ENCODE measurements around the gene MRPS10.
"Not testable (repeated sequence)": the region's sequence is repeated elsewhere in the genome, so short reads cannot be mapped to it uniquely, and the experiment has no call there.

The MRPS10 gene

GRCh38 chr6:42184475-42184874 lies 33.2 kb downstream of the MRPS10 start:
- Mint-ChIP-seq H3K4me1 (peaks cover 6% of the 10 kb centered on the region), H3K36me3 (peaks cover 18% of the 10 kb centered on the region), H3K9me3 (no peaks in the 10 kb centered on the region), H3K27ac (no peak overlapping the region), H3K4me3 (no peak overlapping the region), H3K27me3 (peaks cover 6% of the 10 kb centered on the region)
- ATAC-seq = no peak

- no peak for ATAC-seq
- H3K4me3 Mint-ChIP-seq = no peak overlapping the region
- no peaks in the 10 kb centered on the region for H3K9me3 Mint-ChIP-seq
- H3K27me3 Mint-ChIP-seq = peaks cover 26% of the 10 kb centered on the region
- no peak overlapping the region for H3K27ac Mint-ChIP-seq
- H3K4me1 Mint-ChIP-seq = peaks cover 21% of the 10 kb centered on the region
- peaks cover 10% of the 10 kb centered on the region for H3K36me3 Mint-ChIP-seq
Measured at GRCh38 chr6:42182101-42182500, 35.6 kb downstream of the MRPS10 start.

DNA sequence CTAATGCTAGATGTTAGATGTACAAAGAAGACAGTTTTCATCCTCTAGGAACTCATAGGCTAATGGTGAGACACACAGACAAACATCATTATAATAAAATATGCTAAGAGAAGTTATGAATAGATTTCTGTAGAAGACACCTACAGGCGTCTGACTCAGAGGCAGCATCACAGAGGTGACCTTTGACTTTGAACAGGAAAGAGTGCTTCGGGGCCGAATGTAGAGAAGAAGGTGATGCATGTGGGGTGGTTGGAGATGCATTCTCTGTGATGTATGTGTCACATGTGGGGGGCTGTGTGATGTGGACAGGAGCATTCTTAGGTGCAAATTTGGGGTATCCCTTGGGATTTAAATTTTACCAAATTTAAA lies 37.7 kb downstream of the MRPS10 start:
- Mint-ChIP-seq H3K36me3 (peaks cover 10% of the 10 kb centered on the region), H3K9me3 (no peaks in the 10 kb centered on the region), H3K27ac (no peak overlapping the region), H3K4me3 (no peak overlapping the region), H3K27me3 (peaks cover 26% of the 10 kb centered on the region), H3K4me1 (peaks cover 21% of the 10 kb centered on the region)
- ATAC-seq = no peak

GRCh38 chr6:42179261-42179944 lies 38.3 kb downstream of the MRPS10 start:
- Mint-ChIP-seq H3K4me1 (peaks cover 21% of the 10 kb centered on the region), H3K9me3 (no peaks in the 10 kb centered on the region), H3K27ac (no peak overlapping the region), H3K36me3 (peaks cover 6% of the 10 kb centered on the region), H3K4me3 (no peak overlapping the region), H3K27me3 (peaks cover 26% of the 10 kb centered on the region)
- no peak for ATAC-seq

- Mint-ChIP-seq H3K36me3 (peaks cover 3% of the 10 kb centered on the region), H3K4me3 (no peak overlapping the region), H3K9me3 (no peaks in the 10 kb centered on the region), H3K4me1 (peaks cover 21% of the 10 kb centered on the region), H3K27ac (no peak overlapping the region), H3K27me3 (peaks cover 26% of the 10 kb centered on the region)
- ATAC-seq = no peak
Measured at GRCh38 chr6:42177514-42178364, 39.9 kb downstream of the MRPS10 start.

DNA sequence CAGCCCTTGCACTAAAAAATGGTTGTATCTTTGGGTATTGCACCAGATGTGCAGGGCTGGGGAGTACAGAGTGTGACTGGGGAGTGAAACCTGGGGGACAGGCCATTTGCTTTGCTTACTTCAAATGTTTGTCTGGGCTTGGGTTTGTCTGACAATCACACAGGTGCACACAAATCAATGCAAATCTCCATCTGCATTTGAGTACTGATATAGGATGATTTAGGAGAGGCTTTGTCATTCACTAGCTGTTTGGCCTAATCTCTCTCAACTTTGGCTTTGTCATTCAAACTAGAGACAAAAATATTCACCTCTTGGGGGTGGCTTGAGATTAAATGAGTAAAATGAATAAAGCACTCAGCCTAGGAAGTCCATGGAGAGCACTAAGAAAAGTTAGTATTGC lies 40.7 kb downstream of the MRPS10 start:
- peaks cover 21% of the 10 kb centered on the region for H3K4me1 Mint-ChIP-seq
- no peaks in the 10 kb centered on the region for H3K36me3 Mint-ChIP-seq
- ATAC-seq = no peak
- no peak overlapping the region for H3K27ac Mint-ChIP-seq
- peaks cover 26% of the 10 kb centered on the region for H3K27me3 Mint-ChIP-seq
- H3K9me3 Mint-ChIP-seq = no peaks in the 10 kb centered on the region
- no peak overlapping the region for H3K4me3 Mint-ChIP-seq

DNA sequence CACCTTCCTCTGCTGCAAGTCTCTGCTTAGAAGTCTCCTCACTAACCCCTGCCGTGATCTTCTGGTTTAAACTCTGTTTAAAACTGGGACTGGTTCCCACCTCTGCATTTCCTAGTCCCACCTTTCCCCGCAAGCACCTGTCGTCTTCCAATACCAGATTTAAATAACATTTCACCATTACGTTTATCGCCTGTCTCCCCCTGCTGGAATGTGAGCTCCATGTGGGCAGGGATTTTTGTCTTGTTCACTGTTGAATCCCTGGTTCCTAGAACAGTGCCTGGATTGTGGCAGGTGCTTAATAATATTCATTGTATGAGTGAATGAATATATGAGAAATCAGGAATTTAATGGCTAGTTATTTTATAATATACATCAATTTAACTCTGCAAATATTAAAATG lies 41.8 kb downstream of the MRPS10 start:
- no peak overlapping the region for H3K4me3 Mint-ChIP-seq
- peaks cover 26% of the 10 kb centered on the region for H3K27me3 Mint-ChIP-seq
- peaks cover 21% of the 10 kb centered on the region for H3K4me1 Mint-ChIP-seq
- H3K36me3 Mint-ChIP-seq = no peaks in the 10 kb centered on the region
- no peak for ATAC-seq
- H3K9me3 Mint-ChIP-seq = no peaks in the 10 kb centered on the region
- no peak overlapping the region for H3K27ac Mint-ChIP-seq

DNA sequence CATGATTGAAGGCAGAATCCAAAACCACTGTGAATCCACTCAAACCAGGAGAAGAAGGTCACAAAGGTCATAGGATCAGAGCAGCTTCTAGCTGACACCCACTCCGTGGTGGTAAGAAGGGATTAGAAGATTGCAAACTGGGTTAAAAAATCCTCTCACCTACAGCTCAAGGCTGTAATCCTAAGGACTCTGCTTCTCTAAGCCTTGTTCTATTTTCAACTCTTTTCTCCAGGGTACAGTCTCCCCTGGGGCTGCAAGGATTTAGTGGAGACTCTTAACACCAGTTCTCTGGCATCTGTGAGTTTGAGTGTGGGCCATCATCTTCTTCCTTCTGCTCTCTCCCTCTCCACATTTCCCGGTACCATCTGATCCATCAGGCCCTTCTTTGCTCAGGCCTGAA lies 44.6 kb downstream of the MRPS10 start, which contains the start of gene GUCA1A:
TSS of gene GUCA1A (plus strand) at position 264 of the 400 bp plus-strand sequence. CDS start 250 bp downstream, outside the sequence.
- peaks cover 6% of the 10 kb centered on the region for H3K4me1 Mint-ChIP-seq
- no peak within 1 kb of the TSS for H3K27ac Mint-ChIP-seq

DNA sequence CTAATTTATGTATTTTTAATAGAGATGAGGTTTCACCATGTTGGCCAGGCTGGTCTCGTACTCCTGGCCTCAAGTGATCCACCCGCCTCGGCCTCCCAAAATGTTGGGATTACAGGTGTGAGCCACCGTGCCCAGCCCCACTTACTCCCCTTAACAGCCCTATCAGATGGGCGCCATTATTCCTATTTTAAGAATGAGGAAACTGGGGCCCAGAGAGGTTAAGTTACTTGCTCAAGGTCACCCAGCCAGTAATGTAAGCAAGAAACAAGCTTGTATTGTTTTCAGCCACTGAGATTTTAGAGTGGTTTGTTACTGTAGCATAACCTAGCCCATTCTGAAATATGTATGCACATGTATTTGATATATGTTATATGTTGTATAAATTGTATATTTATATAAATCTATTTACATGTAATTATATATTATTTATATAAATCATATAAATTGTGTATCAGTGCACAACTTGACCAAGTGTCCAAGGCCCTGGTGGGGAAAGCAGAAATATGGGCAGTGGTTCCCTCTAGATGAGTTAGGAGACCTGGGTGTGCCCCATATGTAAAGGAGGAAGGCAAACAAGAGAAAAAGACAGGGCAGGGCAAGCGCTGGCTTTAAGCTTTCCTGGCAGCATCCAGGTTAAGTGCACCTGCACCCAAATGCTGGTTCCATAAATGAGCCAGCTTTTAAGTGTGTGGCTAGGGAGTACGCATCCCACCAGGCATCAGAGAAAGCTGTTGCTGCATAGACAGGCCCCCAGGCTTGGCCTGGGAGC lies 45.7 kb downstream of the MRPS10 start:
- Mint-ChIP-seq H3K27me3 (peaks cover 12% of the 10 kb centered on the region), H3K4me1 (peaks cover under 1% of the 10 kb centered on the region), H3K36me3 (no peaks in the 10 kb centered on the region), H3K4me3 (no peak overlapping the region), H3K27ac (no peak overlapping the region), H3K9me3 (no peaks in the 10 kb centered on the region)
- no peak for ATAC-seq

More for the DNA sequence above, 44.6 kb downstream of the MRPS10 start, which contains the start of gene GUCA1A:
- Mint-ChIP-seq H3K36me3 (no peaks in the 10 kb centered on the region), H3K4me3 (no peak within 1 kb of the TSS), H3K27me3 (peaks cover 15% of the 10 kb centered on the region), H3K9me3 (no peaks in the 10 kb centered on the region)
- no peak for ATAC-seq

- not testable (repeated sequence) for ATAC-seq, H3K4me1 Mint-ChIP-seq, H3K27ac Mint-ChIP-seq, H3K9me3 Mint-ChIP-seq, H3K4me3 Mint-ChIP-seq, H3K36me3 Mint-ChIP-seq
- peaks cover 30% of the 10 kb centered on the region for H3K27me3 Mint-ChIP-seq
Measured at GRCh38 chr6:42169780-42170179, 47.9 kb downstream of the MRPS10 start.

DNA sequence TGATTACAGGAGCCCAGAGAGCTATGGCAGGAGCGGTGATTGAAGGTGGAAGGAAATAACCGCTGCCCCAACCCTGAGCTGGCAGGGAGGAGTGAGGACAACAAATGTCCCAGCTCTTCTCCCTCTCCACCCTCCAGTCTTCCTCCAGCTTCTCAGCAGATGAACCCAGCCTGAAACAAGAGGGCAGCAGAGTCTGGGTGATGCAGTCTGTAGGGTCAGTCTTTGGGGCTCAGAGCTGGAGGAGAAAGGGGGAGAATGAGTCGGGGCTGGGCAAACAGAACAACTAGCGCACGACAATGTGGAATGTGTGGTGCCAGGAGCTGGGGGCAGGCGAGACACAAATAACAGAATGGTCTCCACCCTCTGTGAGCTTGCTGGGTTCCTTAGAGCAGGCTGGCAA lies 49.0 kb downstream of the MRPS10 start:
- no peaks in the 10 kb centered on the region for H3K36me3 Mint-ChIP-seq
- no peak for ATAC-seq
- H3K4me3 Mint-ChIP-seq = no peak overlapping the region
- no peaks in the 10 kb centered on the region for H3K9me3 Mint-ChIP-seq
- H3K27me3 Mint-ChIP-seq = peaks cover 30% of the 10 kb centered on the region
- H3K27ac Mint-ChIP-seq = no peak overlapping the region
- peaks cover 9% of the 10 kb centered on the region for H3K4me1 Mint-ChIP-seq

GRCh38 chr6:42166444-42167141 lies 51.1 kb downstream of the MRPS10 start:
- no peaks in the 10 kb centered on the region for H3K9me3 Mint-ChIP-seq
- peaks cover 38% of the 10 kb centered on the region for H3K27me3 Mint-ChIP-seq
- peaks cover 14% of the 10 kb centered on the region for H3K4me1 Mint-ChIP-seq
- peak; percentile 69 for ATAC-seq
- H3K27ac Mint-ChIP-seq = no peak overlapping the region
- H3K4me3 Mint-ChIP-seq = no peak overlapping the region
- no peaks in the 10 kb centered on the region for H3K36me3 Mint-ChIP-seq

DNA sequence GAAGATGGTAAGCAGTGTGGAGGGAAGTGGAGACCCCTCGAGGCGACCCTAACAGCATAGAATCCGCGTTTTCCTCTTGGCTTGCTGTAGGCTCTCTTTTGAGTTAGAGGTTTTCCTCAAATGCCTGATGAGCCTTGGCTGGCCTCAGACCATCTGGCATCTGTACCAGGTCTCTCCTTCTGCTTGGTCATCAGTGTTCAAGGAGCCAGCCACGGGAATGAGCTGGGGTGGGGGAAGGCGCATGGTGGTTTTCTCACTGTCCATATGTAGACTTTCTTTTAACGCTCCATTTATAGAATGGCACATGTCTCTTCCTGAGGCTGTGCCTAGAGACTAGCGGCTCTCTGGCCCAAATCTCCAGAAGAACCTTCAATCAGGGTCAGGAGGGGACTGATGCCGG lies 52.6 kb downstream of the MRPS10 start:
- peaks cover 54% of the 10 kb centered on the region for H3K27me3 Mint-ChIP-seq
- no peak overlapping the region for H3K4me3 Mint-ChIP-seq
- no peaks in the 10 kb centered on the region for H3K9me3 Mint-ChIP-seq
- H3K4me1 Mint-ChIP-seq = peaks cover 14% of the 10 kb centered on the region
- H3K36me3 Mint-ChIP-seq = no peaks in the 10 kb centered on the region
- no peak for ATAC-seq
- H3K27ac Mint-ChIP-seq = no peak overlapping the region

- Mint-ChIP-seq H3K36me3 (no peaks in the 10 kb centered on the region), H3K27ac (no peak overlapping the region), H3K4me1 (peaks cover 14% of the 10 kb centered on the region), H3K4me3 (no peak overlapping the region), H3K9me3 (no peaks in the 10 kb centered on the region), H3K27me3 (peaks cover 64% of the 10 kb centered on the region)
- ATAC-seq = no peak
Measured at GRCh38 chr6:42163981-42164380, 53.7 kb downstream of the MRPS10 start.

DNA sequence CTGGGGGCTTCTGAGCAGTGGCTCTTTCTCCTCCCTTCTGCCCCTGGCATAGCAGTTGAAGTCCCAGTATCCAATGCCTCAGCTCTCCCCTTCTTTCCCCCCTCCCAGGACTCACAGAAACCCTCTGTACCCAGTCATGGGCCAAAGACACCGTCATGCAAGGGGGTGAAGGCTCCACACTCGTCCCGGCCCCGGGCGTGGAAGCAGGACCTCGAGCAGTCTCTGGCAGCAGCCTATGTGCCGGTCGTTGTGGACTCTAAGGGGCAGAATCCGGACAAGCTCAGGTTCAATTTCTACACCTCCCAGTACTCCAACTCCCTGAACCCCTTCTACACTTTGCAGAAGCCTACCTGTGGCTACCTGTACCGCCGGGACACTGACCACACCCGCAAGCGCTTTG lies 54.8 kb downstream of the MRPS10 start:
- Mint-ChIP-seq H3K4me1 (peaks cover 14% of the 10 kb centered on the region), H3K4me3 (no peak overlapping the region), H3K27ac (no peak overlapping the region), H3K27me3 (peaks cover 54% of the 10 kb centered on the region), H3K36me3 (no peaks in the 10 kb centered on the region), H3K9me3 (no peaks in the 10 kb centered on the region)
- no peak for ATAC-seq

Measured in stimulated activated memory B cell treated with anti-CD40 and anti-IgM and Interleukin-4, amounts not matched to agents 10 μg/mL and 1 μg/mL and 100 μg/mL, for 72 hours (primary cell).